Measurements from ENCODE around the gene LHFPL6. TPM values are rescaled to one million over a fixed set of nuclear protein-coding genes. Genes with fewer than 3 reads are reported as not detected.

LHFPL6 gene
- total and polyA plus RNA-seq, 9 of the 15 experiments (the other 6 are each of a cell fraction or from before 2014, with no cell fraction given): 0.18 TPM; not detected in 8

DNA sequence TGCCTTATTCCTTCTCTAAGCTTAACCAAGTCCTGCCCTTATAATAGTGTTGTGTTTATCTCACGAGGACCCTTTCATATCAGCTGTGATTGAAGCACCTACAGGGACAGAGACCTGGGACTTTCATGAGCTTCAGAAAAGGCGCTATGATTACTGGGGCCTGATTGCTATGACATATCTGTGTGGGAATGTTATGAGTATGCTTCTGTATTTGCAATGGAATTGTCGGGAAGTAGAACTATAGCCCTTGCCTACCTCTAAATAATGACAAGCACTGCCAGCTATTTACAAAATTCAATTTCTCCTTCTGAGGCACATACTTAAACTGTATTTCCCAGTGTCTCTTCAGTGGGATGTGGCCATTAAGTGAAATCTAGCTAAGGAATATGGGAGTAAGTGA lies 191.5 kb downstream of the LHFPL6 start (continued):
- TF ChIP-seq, protein P1, sequence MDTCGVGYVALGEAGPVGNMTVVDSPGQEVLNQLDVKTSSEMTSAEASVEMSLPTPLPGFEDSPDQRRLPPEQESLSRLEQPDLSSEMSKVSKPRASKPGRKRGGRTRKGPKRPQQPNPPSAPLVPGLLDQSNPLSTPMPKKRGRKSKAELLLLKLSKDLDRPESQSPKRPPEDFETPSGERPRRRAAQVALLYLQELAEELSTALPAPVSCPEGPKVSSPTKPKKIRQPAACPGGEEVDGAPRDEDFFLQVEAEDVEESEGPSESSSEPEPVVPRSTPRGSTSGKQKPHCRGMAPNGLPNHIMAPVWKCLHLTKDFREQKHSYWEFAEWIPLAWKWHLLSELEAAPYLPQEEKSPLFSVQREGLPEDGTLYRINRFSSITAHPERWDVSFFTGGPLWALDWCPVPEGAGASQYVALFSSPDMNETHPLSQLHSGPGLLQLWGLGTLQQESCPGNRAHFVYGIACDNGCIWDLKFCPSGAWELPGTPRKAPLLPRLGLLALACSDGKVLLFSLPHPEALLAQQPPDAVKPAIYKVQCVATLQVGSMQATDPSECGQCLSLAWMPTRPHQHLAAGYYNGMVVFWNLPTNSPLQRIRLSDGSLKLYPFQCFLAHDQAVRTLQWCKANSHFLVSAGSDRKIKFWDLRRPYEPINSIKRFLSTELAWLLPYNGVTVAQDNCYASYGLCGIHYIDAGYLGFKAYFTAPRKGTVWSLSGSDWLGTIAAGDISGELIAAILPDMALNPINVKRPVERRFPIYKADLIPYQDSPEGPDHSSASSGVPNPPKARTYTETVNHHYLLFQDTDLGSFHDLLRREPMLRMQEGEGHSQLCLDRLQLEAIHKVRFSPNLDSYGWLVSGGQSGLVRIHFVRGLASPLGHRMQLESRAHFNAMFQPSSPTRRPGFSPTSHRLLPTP (IDR thresholded peaks at IDR 0.05; ENCODE audit: borderline replicate concordance, extremely low read depth, insufficient read length): no peak
- TF ChIP-seq CEBPG (CRISPR knock-in tag; IDR thresholded peaks at IDR 0.05) (no peak), CEBPG (tag; conservative IDR thresholded peaks at IDR 0.05 in 1 of 2, IDR thresholded peaks at IDR 0.05 in 1 of 2) (no peak), SETDB1 (IDR thresholded peaks at IDR 0.05; ENCODE audit: low read length) (no peak), ZKSCAN1 (IDR thresholded peaks at IDR 0.05; ENCODE audit: low read depth, low read length) (no peak), EP400 (IDR thresholded peaks at IDR 0.05) (no peak)
- TF ChIP-seq, protein P2, sequence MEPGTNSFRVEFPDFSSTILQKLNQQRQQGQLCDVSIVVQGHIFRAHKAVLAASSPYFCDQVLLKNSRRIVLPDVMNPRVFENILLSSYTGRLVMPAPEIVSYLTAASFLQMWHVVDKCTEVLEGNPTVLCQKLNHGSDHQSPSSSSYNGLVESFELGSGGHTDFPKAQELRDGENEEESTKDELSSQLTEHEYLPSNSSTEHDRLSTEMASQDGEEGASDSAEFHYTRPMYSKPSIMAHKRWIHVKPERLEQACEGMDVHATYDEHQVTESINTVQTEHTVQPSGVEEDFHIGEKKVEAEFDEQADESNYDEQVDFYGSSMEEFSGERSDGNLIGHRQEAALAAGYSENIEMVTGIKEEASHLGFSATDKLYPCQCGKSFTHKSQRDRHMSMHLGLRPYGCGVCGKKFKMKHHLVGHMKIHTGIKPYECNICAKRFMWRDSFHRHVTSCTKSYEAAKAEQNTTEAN (CRISPR knock-in tag; IDR thresholded peaks at IDR 0.05): no peak
- TF ChIP-seq, protein P3, sequence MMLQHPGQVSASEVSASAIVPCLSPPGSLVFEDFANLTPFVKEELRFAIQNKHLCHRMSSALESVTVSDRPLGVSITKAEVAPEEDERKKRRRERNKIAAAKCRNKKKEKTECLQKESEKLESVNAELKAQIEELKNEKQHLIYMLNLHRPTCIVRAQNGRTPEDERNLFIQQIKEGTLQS (IDR thresholded peaks at IDR 0.05): no peak
- TF ChIP-seq, protein P3 (CRISPR knock-in tag; conservative IDR thresholded peaks at IDR 0.05): no peak
